NB4 (cell line): ENCODE measurements around the gene TSPAN11.

Source experiments
- MYC ChIP-seq: IDR thresholded peaks from 2 replicates; pipeline ENCODE4 v1.6.1; 2011; ENCODE audit warnings: low read depth, low read length
- TF ChIP-seq, protein P1 (sequence below): IDR thresholded peaks from one replicate; pipeline ENCODE4 v1.5.1; 2012; ENCODE audit warnings: low read depth, low read length

GRCh38 chr12:30963709-30964564 is 37.4 kb downstream of the TSPAN11 start:
- TF ChIP-seq, protein P1, sequence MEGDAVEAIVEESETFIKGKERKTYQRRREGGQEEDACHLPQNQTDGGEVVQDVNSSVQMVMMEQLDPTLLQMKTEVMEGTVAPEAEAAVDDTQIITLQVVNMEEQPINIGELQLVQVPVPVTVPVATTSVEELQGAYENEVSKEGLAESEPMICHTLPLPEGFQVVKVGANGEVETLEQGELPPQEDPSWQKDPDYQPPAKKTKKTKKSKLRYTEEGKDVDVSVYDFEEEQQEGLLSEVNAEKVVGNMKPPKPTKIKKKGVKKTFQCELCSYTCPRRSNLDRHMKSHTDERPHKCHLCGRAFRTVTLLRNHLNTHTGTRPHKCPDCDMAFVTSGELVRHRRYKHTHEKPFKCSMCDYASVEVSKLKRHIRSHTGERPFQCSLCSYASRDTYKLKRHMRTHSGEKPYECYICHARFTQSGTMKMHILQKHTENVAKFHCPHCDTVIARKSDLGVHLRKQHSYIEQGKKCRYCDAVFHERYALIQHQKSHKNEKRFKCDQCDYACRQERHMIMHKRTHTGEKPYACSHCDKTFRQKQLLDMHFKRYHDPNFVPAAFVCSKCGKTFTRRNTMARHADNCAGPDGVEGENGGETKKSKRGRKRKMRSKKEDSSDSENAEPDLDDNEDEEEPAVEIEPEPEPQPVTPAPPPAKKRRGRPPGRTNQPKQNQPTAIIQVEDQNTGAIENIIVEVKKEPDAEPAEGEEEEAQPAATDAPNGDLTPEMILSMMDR, result no peak
- no peak for TF ChIP-seq MYC
